WERI-Rb-1 (cell line): Measurements from ENCODE around the gene WDR74.
"Not testable (repeated sequence)": the region's sequence is repeated elsewhere in the genome, so short reads cannot be mapped to it uniquely, and the experiment has no call there.

Experiments used
- DNase-seq: peaks from one replicate; pipeline ENCODE4 v3.0.0-alpha.2; 2020
- H3K27ac ChIP-seq: fragments of 250-450 bp; sonication (Bioruptor Pico); 2 replicates; pipeline ENCODE4 v1.5.1; 2020; ENCODE audit warnings: mild to moderate bottlenecking, moderate library complexity
- H3K27me3 ChIP-seq: fragments of 250-450 bp; sonication (Bioruptor Pico); 2 replicates; pipeline ENCODE4 v1.5.1; 2021; ENCODE audit warnings: mild to moderate bottlenecking, low read depth, moderate library complexity; ENCODE audit not compliant: insufficient read depth, severe bottlenecking
- H3K36me3 ChIP-seq: fragments of 250-450 bp; sonication (Bioruptor Pico); 2 replicates; pipeline ENCODE4 v1.5.1; 2020; ENCODE audit warnings: mild to moderate bottlenecking, moderate library complexity
- H3K4me3 ChIP-seq: 2 replicates; pipeline ENCODE4 v1.5.1; 2011; ENCODE audit warnings: low read depth, mild to moderate bottlenecking, control low read depth, low read length
- H3K9me3 ChIP-seq: fragments of 250-450 bp; sonication (Bioruptor Pico); 2 replicates; pipeline ENCODE4 v1.5.1; 2021; ENCODE audit warnings: mild to moderate bottlenecking, moderate library complexity; ENCODE audit not compliant: severe bottlenecking
- CTCF ChIP-seq: IDR thresholded peaks from 2 replicates; pipeline ENCODE4 v1.5.1; 2011; ENCODE audit warnings: low read depth, mild to moderate bottlenecking, control low read depth, inconsistent platforms, low read length

Gene WDR74

DNA sequence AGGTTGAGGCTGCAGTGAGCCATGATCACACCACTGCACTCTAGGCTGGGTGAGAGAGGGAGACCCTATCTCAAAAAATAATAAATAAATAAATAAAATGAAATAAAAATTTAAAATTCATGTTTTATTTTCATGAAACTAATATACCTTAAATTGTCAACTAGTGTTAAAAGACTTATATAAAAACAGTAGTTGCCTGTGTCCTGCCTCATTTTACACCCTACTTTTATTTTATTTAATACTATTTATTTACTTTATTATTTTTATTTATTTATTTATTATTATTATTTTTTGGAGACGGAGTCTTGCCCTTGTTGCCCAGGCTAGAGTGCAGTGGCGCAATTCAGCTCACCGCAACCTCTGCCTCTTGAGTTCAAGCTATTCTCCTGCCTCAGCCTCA is 4.8 kb upstream of the WDR74 start:
- Histone ChIP-seq H3K27ac (no peak overlapping the region), H3K9me3 (no peaks in the 10 kb centered on the region), H3K36me3 (no peaks in the 10 kb centered on the region), H3K4me3 (no peak overlapping the region), H3K27me3 (peaks cover 4% of the 10 kb centered on the region)
- no peak for TF ChIP-seq CTCF
- DNase-seq = no peak

DNA sequence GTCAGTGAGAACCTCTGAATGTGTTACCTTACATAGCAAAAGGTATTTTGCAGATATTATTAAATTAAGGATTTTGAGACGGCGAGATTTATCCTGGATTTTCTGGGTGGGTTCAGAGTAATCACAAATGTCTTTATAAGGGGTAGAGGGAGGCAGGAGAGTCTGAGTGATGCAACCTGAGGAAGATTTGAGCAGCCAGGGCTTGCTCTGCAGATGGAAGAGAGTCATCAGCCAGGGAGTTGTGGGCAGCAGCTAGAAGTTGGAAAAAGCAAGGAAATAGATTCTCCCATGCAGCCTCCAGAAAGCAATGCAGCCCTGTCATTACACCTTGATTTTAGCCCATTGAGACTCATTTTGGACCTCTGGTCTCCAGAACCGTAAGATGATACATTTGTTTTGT is 4.1 kb upstream of the WDR74 start:
- Histone ChIP-seq H3K36me3 (no peaks in the 10 kb centered on the region), H3K4me3 (no peak overlapping the region), H3K9me3 (no peaks in the 10 kb centered on the region), H3K27ac (peak overlapping the region; percentile 98; the same call in 1 of the 2 replicates), H3K27me3 (peaks cover 4% of the 10 kb centered on the region)
- no peak for DNase-seq
- TF ChIP-seq CTCF = no peak

- peak overlapping the region; percentile 98 for H3K27ac ChIP-seq
Observed at GRCh38 chr11:62842891-62843290, 3.5 kb upstream of the WDR74 start.

GRCh38 chr11:62842171-62842741 is 2.9 kb upstream of the WDR74 start:
- Histone ChIP-seq H3K36me3 (no peaks in the 10 kb centered on the region; the same call in 1 of the 2 replicates), H3K27me3 (peaks cover 4% of the 10 kb centered on the region), H3K9me3 (no peaks in the 10 kb centered on the region), H3K27ac (peak overlapping the region; percentile 98), H3K4me3 (peak overlapping the region; percentile 55)
- DNase-seq = peak; percentile 67
- no peak for TF ChIP-seq CTCF

More at GRCh38 chr11:62842891-62843290, 3.5 kb upstream of the WDR74 start:
- H3K36me3 ChIP-seq, H3K27me3 ChIP-seq, DNase-seq, H3K9me3 ChIP-seq: not testable (repeated sequence)
- H3K4me3 ChIP-seq = peak overlapping the region; percentile 55

GRCh38 chr11:62841361-62842170 is 2.2 kb upstream of the WDR74 start:
- DNase-seq = peak; percentile 95
- TF ChIP-seq CTCF = no peak
- Histone ChIP-seq H3K36me3 (peaks cover 6% of the 10 kb centered on the region), H3K9me3 (no peaks in the 10 kb centered on the region), H3K27ac (peak overlapping the region; percentile 98), H3K4me3 (peak overlapping the region; percentile 83), H3K27me3 (peaks cover 4% of the 10 kb centered on the region)

DNA sequence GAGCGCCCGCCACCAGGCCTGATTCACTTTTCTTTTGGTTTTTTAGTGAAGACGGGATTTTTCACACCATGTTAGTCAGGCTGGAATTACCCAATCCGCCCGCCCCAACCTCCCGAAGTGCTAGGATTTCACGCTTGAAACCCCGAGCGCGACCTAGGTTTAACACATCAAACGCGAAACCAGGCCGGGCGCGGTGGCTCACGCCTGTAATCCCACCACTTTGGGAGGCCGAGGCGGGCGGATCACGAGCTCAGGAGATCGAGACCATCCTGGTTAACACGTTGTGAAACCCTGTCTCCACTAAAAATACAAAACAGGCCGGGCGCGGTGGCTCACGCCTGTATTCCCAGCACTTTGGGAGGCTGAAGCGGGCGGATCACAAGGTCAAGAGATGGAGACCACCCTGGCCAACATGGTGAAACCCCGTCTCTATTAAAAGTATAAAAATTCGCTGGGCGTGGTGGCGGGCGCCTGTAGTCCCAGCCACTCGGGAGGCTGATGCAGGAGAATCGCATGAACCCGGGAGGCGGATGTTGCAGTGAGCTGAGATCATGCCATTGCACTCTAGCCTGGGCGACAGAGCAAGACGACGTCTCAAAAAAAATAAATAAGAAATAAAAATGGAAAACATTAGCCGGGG is 1.5 kb upstream of the WDR74 start:
- not testable (repeated sequence) for H3K9me3 ChIP-seq, H3K27me3 ChIP-seq
- Histone ChIP-seq H3K27ac (peak overlapping the region; percentile 98), H3K36me3 (peaks cover 12% of the 10 kb centered on the region), H3K4me3 (peak overlapping the region; percentile 83)
- peak; percentile 90 for DNase-seq
